Measurements from ENCODE around the gene TCF12. TPM values are rescaled to one million over a fixed set of nuclear protein-coding genes. Genes with fewer than 3 reads are reported as not detected.
A peak's percentile ranks its signal among the peaks of the same experiment; 100 is the strongest.

The TCF12 gene
- total RNA-seq, 1 donor from 2014 or later = 106 TPM

- no peak for DNase-seq (ENCODE audit: low spot score)
- Mint-ChIP-seq H3K27me3 (ENCODE audit: low read depth) (no peaks in the 10 kb centered on the region), H3K4me3 (ENCODE audit: unreplicated experiment) (no peak overlapping the region), H3K4me1 (ENCODE audit: low read depth) (peaks cover 44% of the 10 kb centered on the region), H3K36me3 (ENCODE audit: low read depth) (no peaks in the 10 kb centered on the region), H3K9me3 (ENCODE audit: low read depth) (no peaks in the 10 kb centered on the region), H3K27ac (ENCODE audit: unreplicated experiment) (no peak overlapping the region)
- no peak for TF ChIP-seq CTCF (IDR thresholded peaks at IDR 0.05)
These were observed 97.5 kb downstream of the TCF12 start for GRCh38 chr15:57015897-57016296.

GRCh38 chr15:57017024-57017423, 98.6 kb downstream of the TCF12 start:
- Mint-ChIP-seq H3K9me3 (ENCODE audit: low read depth) (no peaks in the 10 kb centered on the region), H3K4me3 (ENCODE audit: unreplicated experiment) (no peak overlapping the region), H3K36me3 (ENCODE audit: low read depth) (no peaks in the 10 kb centered on the region), H3K27me3 (ENCODE audit: low read depth) (no peaks in the 10 kb centered on the region), H3K27ac (ENCODE audit: unreplicated experiment) (no peak overlapping the region), H3K4me1 (ENCODE audit: low read depth) (peaks cover 48% of the 10 kb centered on the region)
- TF ChIP-seq CTCF (IDR thresholded peaks at IDR 0.05) = peak; percentile 54
- DNase-seq (ENCODE audit: low spot score) = no peak

- no peak for DNase-seq (ENCODE audit: low spot score)
- Mint-ChIP-seq H3K4me3 (ENCODE audit: unreplicated experiment) (no peak overlapping the region), H3K27me3 (ENCODE audit: low read depth) (no peaks in the 10 kb centered on the region), H3K36me3 (ENCODE audit: low read depth) (no peaks in the 10 kb centered on the region), H3K4me1 (ENCODE audit: low read depth) (peaks cover 41% of the 10 kb centered on the region), H3K27ac (ENCODE audit: unreplicated experiment) (peak overlapping the region; percentile 5), H3K9me3 (ENCODE audit: low read depth) (peaks cover 3% of the 10 kb centered on the region)
- TF ChIP-seq CTCF (IDR thresholded peaks at IDR 0.05) = no peak
These were observed 99.7 kb downstream of the TCF12 start for GRCh38 chr15:57018151-57018550.

GRCh38 chr15:57019496-57020160, 101.2 kb downstream of the TCF12 start:
- DNase-seq (ENCODE audit: low spot score) = no peak
- no peak overlapping the region for H3K4me3 Mint-ChIP-seq (ENCODE audit: unreplicated experiment)
- peak overlapping the region; percentile 81 for H3K27ac Mint-ChIP-seq (ENCODE audit: unreplicated experiment)
- H3K36me3 Mint-ChIP-seq (ENCODE audit: low read depth) = no peaks in the 10 kb centered on the region
- no peaks in the 10 kb centered on the region for H3K27me3 Mint-ChIP-seq (ENCODE audit: low read depth)
- H3K4me1 Mint-ChIP-seq (ENCODE audit: low read depth) = peaks cover 41% of the 10 kb centered on the region
- H3K9me3 Mint-ChIP-seq (ENCODE audit: low read depth) = peaks cover 3% of the 10 kb centered on the region
- no peak for TF ChIP-seq CTCF (IDR thresholded peaks at IDR 0.05)

GRCh38 chr15:57025264-57025926, 107.0 kb downstream of the TCF12 start:
- peaks cover 19% of the 10 kb centered on the region for H3K4me1 Mint-ChIP-seq (ENCODE audit: low read depth)
- TF ChIP-seq CTCF (IDR thresholded peaks at IDR 0.05) = no peak
- no peak for DNase-seq (ENCODE audit: low spot score)
- no peak overlapping the region for H3K4me3 Mint-ChIP-seq (ENCODE audit: unreplicated experiment)
- no peaks in the 10 kb centered on the region for H3K36me3 Mint-ChIP-seq (ENCODE audit: low read depth)
- peaks cover 3% of the 10 kb centered on the region for H3K9me3 Mint-ChIP-seq (ENCODE audit: low read depth)
- no peaks in the 10 kb centered on the region for H3K27me3 Mint-ChIP-seq (ENCODE audit: low read depth)
- H3K27ac Mint-ChIP-seq (ENCODE audit: unreplicated experiment) = no peak overlapping the region

Measured in chondrocyte (in vitro differentiated cells).